Dedifferentiated amniotic fluid mesenchymal stem cell (primary cell): Measurements from ENCODE around the gene HID1.
A peak's percentile ranks its signal among the peaks of the same experiment; 100 is the strongest.
"Not testable (repeated sequence)": the region's sequence is repeated elsewhere in the genome, so short reads cannot be mapped to it uniquely, and the experiment has no call there.

ENCODE experiments used
- DNase-seq: peaks from one replicate; pipeline ENCODE4 v3.0.0-alpha.2; 2016; ENCODE audit errors: extremely low spot score

Gene HID1

GRCh38 chr17:74970395-74970794, 2.2 kb downstream of the HID1 start:
- no peak for DNase-seq

GRCh38 chr17:74969501-74969900, 3.1 kb downstream of the HID1 start:
- not testable (repeated sequence) for DNase-seq

- DNase-seq = no peak
Observed at GRCh38 chr17:74968361-74968780, 4.2 kb downstream of the HID1 start.

GRCh38 chr17:74964988-74965622, 7.5 kb downstream of the HID1 start:
- DNase-seq = no peak

GRCh38 chr17:74964246-74964761, 8.3 kb downstream of the HID1 start:
- DNase-seq = no peak

GRCh38 chr17:74963656-74964055, 8.9 kb downstream of the HID1 start:
- no peak for DNase-seq

- DNase-seq = no peak
Observed at GRCh38 chr17:74962622-74963394, 9.8 kb downstream of the HID1 start.

- DNase-seq = peak; percentile 80
Observed at GRCh38 chr17:74961657-74962350, 10.8 kb downstream of the HID1 start.

GRCh38 chr17:74960570-74961342, 11.8 kb downstream of the HID1 start:
- DNase-seq = no peak

GRCh38 chr17:74959826-74960515, 12.6 kb downstream of the HID1 start:
- DNase-seq = no peak

GRCh38 chr17:74957935-74958740, 14.4 kb downstream of the HID1 start:
- peak; percentile 19 for DNase-seq

- no peak for DNase-seq
Observed at GRCh38 chr17:74956093-74956492, 16.5 kb downstream of the HID1 start.

- DNase-seq = no peak
Observed at GRCh38 chr17:74954665-74955421, 17.7 kb downstream of the HID1 start.

- no peak for DNase-seq
Observed at GRCh38 chr17:74954115-74954514, 18.4 kb downstream of the HID1 start.

- no peak for DNase-seq
Observed at GRCh38 chr17:74953134-74953687, 19.3 kb downstream of the HID1 start.

- DNase-seq = no peak
Observed at GRCh38 chr17:74952431-74953133, 20.0 kb downstream of the HID1 start.

GRCh38 chr17:74951680-74952421, 20.7 kb downstream of the HID1 start:
- DNase-seq = no peak

GRCh38 chr17:74951065-74951464, 21.5 kb downstream of the HID1 start:
- DNase-seq = no peak
